HG03175 (cell line): ENCODE measurements around the gene ADORA1.

Experiments
- ATAC-seq: cut with Tn5 transposase; IDR thresholded peaks from one replicate; pipeline ENCODE4 v1.9.1; 2021; ENCODE audit warnings: mild to moderate bottlenecking, moderate library complexity; ENCODE audit not compliant: unreplicated experiment

Gene ADORA1

GRCh38 chr1:203172184-203173010, 44.9 kb downstream of the ADORA1 start:
- ATAC-seq = no peak

- no peak for ATAC-seq
Observed at GRCh38 chr1:203173011-203173555, 45.6 kb downstream of the ADORA1 start.

- peak; percentile 93 for ATAC-seq
Observed at GRCh38 chr1:203173566-203173965, 46.0 kb downstream of the ADORA1 start.

- no peak for ATAC-seq
Observed at GRCh38 chr1:203174324-203174985, 46.9 kb downstream of the ADORA1 start.

- ATAC-seq = no peak
Observed at GRCh38 chr1:203175237-203175826, 47.8 kb downstream of the ADORA1 start, which contains the start of gene MYBPH. TSS of gene MYBPH (minus strand) at chr1:203175826. CDS start at chr1:203175755, 71 bp downstream.

GRCh38 chr1:203175827-203176241, 48.3 kb downstream of the ADORA1 start:
- ATAC-seq = no peak

- no peak for ATAC-seq
Observed at GRCh38 chr1:203176273-203177035, 48.9 kb downstream of the ADORA1 start.

- ATAC-seq = no peak
Observed at GRCh38 chr1:203177036-203177405, 49.5 kb downstream of the ADORA1 start.

GRCh38 chr1:203177470-203178039, 50.0 kb downstream of the ADORA1 start:
- no peak for ATAC-seq

GRCh38 chr1:203178083-203178482, 50.6 kb downstream of the ADORA1 start:
- no peak for ATAC-seq

- ATAC-seq = no peak
Observed at GRCh38 chr1:203178821-203179666, 51.5 kb downstream of the ADORA1 start.

- ATAC-seq = no peak
Observed at GRCh38 chr1:203179667-203180005, 52.1 kb downstream of the ADORA1 start.

GRCh38 chr1:203180611-203181330, 53.2 kb downstream of the ADORA1 start:
- no peak for ATAC-seq

- ATAC-seq = no peak
Observed at GRCh38 chr1:203181586-203182386, 54.3 kb downstream of the ADORA1 start.

- ATAC-seq = no peak
Observed at GRCh38 chr1:203182387-203182953, 54.9 kb downstream of the ADORA1 start.

GRCh38 chr1:203183828-203184227, 56.3 kb downstream of the ADORA1 start:
- no peak for ATAC-seq

- no peak for ATAC-seq
Observed at GRCh38 chr1:203184467-203184866, 56.9 kb downstream of the ADORA1 start.

- no peak for ATAC-seq
Observed at GRCh38 chr1:203185061-203185461, 57.5 kb downstream of the ADORA1 start.
